Dedifferentiated amniotic fluid mesenchymal stem cell (primary cell): Measurements from ENCODE around the gene AOPEP.

Source experiments
- DNase-seq: peaks from one replicate; pipeline ENCODE4 v3.0.0-alpha.2; 2016; ENCODE audit errors: extremely low spot score

AOPEP gene

DNA sequence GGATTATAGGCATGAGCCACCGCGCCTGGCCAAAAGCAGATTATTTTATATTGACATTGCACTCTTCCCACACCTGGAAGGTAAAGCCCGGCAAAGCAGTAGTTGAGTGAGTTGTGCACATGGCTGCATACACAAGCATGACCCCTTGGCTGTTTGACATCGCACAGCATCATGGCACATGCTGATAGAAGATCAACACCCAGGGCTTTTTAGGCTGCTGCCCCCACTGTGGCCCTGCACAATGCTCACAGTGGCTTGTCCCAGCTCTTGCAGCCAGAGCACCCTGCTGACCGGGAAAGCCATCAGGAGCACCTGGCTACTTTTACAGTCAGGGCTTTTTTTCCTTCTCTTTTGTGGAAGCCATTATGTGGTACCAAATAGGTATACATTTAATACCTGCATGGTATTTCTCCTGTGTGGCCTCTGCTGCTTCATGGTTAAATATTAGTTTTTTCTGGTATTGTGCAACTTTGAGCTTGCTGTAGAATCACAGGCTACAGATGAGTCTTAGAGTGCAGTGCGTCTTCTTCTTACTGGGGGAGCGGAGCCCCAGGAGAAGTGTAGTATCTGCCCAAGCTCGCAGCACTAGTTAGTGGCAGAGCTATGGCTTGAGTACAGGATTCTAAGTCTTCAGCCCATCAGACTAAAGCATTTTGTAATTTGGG is 264.5 kb downstream of the AOPEP start:
- DNase-seq: no peak

- DNase-seq: no peak
These were observed 265.7 kb downstream of the AOPEP start for GRCh38 chr9:94991961-94992907.

DNA sequence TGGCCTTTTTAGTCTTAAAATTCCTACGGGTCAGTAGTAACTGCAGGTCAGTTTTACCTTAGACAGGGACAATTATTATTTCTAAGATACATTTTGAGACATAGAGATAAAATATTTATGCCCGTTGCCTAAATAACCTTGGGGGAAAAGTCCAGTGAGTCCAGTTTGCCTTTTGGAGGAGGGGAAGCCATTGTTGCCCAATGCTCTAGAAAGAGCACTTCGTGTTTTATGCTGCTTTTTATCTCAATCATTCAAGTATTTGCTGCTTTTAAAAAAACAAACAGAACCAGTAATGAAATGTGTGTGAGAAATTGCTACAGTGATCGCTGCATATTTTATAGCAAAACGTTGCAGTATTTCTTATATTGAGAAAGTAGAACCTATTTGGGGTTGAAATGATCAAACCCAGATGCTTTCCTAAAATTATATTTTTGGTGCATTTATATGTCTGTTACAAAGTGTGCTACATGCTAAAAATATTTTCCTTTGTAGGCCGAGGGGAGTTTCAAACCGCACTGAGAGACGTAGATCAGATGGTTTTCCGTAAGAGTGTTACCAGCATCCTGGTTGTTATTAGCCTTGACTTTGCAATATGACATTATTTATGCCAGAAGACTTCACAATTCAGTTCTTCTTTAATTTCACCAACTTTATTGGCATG is 266.8 kb downstream of the AOPEP start:
- DNase-seq: no peak

DNA sequence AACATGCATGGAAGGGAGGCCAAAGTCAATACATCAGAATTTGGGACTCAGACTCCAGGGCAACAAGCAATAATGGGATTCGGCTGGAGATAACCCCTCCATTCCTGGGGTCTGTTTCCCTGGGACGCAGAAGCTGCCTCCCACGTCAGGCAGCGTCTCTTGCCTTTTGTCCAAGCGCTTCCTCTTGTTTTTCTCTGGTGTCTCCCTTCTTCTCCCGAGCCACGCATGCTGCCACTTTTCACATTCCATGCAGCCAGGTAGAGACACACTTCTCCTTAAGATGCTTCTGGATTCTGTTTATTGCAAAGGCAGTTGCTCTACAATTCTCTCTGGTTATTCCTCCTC is 267.3 kb downstream of the AOPEP start:
- no peak for DNase-seq

DNA sequence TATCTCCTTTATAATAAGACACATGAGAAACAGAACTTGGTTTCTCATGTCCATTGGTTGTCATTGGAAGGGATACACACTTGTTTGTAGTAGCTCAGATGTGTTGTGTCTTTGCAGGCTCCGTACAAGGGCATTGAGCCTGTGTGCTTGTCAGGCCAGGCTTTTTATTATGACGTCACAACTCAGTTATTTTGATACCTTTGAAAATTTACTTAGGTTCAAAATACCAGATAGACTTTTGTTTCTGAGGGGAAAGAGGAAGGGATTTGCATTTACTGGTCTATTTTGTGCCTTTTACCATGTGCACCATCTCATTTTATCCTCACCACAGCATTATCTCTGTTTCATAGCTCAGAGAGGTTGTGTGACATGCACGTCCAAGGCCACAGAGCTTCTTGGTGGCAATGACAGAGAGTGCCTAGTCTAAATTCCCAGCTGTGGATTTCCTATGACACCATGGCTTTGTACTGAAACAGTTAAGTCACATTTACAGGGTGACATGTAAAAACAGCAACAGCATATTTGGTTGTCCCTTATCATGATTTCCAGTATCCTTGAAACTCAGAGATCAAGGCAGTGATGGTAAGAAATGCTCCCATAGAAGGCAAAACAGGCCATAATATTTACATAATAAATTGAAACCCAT is 268.7 kb downstream of the AOPEP start:
- no peak for DNase-seq

DNA sequence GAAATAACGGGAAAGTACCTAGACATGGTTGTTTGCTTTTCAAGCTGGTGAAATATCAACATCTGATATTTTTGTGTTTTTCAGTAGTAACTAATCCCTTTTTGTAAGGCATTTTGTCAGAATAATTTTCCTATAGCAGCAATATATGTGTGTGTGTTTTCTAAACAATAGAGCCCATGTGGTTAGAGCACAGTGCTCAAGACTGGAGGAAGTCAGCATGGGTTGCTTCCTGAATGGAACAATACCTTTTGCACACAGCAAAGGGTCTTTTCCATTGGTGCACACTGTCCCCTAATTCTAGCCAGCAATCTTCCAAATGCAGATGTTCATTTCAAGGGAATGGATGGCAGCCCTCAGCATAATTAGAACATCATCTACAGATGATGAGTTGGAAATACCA is 270.1 kb downstream of the AOPEP start:
- no peak for DNase-seq

DNA sequence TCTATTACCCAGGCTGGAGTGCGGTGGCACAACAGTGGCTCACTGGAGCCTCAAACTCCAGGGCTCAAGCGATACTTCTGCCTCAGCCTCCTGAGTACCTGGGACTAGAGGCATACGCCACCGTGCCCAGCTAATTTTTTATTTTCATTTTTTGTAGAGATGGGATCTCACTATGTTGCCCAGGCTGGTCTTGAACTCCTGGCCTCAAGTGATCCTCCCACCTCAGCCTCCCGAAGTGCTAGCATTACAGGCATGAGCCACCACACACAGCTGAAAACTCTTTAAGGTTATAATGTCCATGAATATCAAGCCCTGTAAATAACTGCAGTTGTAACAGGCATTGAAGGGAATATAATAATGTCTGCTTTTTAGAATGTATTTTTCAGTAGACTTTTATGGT is 271.2 kb downstream of the AOPEP start:
- DNase-seq: no peak

- DNase-seq: no peak
These were observed 273.3 kb downstream of the AOPEP start for GRCh38 chr9:94999832-95000231.

- DNase-seq: no peak
These were observed 274.3 kb downstream of the AOPEP start for GRCh38 chr9:95000821-95001220.

- no peak for DNase-seq
These were observed 275.2 kb downstream of the AOPEP start for GRCh38 chr9:95001720-95002119.

- DNase-seq: no peak
These were observed 277.4 kb downstream of the AOPEP start for GRCh38 chr9:95003689-95004410.

- DNase-seq: no peak
These were observed 278.1 kb downstream of the AOPEP start for GRCh38 chr9:95004411-95005277.

DNA sequence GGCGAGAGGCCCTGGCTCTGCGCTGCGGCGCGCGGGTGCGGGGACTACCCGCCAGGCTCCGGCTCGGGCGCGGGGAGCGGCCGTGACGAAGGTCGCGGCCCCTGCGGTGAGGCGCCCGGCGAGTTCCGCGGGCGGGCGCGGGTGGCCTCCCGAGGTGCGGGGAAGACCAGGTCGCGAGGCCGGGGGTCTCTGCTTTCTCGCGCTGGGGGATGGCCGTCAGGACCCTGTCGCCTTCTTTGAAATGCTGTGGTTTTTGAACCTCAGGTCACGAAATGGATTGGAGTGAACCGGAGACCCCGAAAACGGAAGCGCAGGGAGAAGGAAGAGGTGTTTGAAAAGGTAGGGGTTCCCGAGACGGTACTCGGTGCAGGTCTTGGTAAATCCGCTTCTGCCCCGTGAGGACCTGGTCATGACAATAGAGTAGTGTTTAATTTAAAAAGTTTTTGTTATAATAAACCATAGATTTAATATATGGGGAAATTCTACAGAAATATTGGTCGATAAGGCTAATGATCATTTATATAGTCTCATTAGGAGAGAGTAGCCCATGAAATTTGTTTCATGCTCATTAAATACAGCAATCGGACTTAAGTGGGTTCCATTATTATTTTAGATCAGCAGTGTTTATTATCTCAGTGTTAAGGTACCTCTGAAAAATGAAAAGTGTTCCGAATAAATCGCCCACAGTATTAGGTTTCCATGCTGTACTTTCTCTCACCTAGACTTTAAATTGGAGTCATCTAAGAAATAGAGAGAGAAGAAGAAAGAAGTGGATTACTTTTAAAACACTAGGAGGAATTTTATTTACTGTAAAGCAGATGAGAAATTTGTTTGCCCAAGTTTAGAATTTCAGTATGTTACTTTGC is 279.0 kb downstream of the AOPEP start:
- no peak for DNase-seq

GRCh38 chr9:95007226-95007869 is 280.8 kb downstream of the AOPEP start:
- no peak for DNase-seq

- no peak for DNase-seq
These were observed 281.8 kb downstream of the AOPEP start for GRCh38 chr9:95008151-95008771.

DNA sequence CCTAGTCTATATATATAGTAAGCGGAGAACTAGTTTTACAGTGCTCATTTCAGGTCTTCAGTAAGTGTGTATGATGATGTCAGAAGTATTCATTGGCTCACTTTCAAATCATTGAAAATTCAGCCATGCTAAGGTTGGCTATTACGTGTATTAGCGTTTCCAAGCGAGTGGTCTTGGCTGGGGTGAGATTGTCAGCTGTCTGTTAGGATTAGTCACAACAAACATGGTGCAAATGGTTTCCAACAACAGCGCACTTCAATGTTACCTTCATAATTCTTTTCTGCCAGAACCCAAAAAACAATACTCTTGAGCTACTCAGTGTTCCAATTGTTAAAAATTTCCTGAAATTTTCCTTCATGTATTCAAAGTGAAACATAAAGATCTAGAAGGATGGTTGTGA is 283.0 kb downstream of the AOPEP start:
- DNase-seq: no peak

DNA sequence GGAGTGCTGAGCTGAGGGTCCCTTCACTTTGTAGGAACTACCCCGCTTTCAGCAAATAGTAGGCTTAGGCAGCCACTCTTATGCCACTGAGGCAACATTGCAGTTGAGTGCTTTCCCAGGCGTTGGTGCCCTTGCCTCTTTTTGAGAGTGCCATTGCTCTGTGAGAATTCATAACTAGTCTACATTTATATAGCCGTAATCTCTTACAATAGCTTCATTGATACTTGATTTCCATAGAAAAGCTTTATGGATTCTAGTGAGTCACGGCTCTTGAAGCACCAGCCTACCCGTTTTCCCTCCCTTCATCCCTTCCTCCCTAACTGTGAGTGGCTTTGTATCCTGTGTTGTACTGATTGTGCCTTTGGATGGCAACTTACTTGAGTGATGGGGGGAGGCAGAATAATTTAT is 283.9 kb downstream of the AOPEP start:
- DNase-seq: no peak

- DNase-seq: no peak
These were observed 285.7 kb downstream of the AOPEP start for GRCh38 chr9:95012035-95012708.
